ENCODE results near the gene SLX9. TPM values are rescaled to one million over a fixed set of nuclear protein-coding genes. Genes with fewer than 3 reads are reported as not detected.
"Not testable (repeated sequence)": the region's sequence is repeated elsewhere in the genome, so short reads cannot be mapped to it uniquely, and the experiment has no call there.

SLX9 gene
- total RNA-seq, 1 donor from 2014 or later: 33.3 TPM

DNA sequence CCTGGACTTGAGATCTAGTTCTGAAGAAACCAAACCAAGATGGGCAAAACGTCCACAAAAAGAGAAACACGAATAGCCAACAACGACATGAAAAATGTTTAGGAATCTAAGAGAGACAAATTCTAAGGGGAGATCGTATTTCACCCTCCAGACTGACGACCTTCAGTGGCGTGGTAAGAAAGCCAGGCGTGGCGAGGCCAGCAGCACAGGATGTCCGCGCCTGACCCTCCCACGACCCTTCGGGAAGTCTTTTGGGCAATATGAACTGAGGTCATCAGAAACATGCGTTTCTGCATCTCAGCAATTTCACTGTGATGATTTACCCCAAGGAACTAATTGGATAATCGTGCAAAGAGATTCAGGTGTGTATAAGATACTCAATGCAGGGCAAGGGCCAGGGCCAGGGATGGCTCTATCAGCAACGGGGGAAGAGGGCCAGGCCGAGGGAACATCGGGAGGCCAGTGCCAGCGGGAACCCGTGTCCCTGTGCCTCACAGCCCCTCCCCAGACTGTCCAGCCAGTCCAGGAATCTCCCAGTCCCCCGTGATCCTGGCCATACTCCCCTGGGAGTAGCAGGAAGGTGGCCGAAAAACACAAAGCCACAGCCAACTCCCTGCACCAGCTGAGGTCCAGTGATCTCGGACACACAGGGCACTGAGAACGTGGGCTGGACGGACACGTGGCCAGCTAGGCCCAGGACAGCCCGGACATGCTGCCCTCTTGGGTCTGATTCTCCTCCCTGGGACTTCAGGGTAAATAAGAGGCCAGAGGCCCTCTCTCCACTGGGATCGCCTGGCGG lies 81.0 kb downstream of the SLX9 start:
- Mint-ChIP-seq H3K27ac (peak overlapping the region; percentile 1), H3K27me3 (peaks cover 25% of the 10 kb centered on the region), H3K4me3 (peak overlapping the region; percentile 21), H3K4me1 (ENCODE audit: unreplicated experiment) (peaks cover 32% of the 10 kb centered on the region), H3K36me3 (no peaks in the 10 kb centered on the region), H3K9me3 (peaks cover 9% of the 10 kb centered on the region)
- TF ChIP-seq, protein P1, sequence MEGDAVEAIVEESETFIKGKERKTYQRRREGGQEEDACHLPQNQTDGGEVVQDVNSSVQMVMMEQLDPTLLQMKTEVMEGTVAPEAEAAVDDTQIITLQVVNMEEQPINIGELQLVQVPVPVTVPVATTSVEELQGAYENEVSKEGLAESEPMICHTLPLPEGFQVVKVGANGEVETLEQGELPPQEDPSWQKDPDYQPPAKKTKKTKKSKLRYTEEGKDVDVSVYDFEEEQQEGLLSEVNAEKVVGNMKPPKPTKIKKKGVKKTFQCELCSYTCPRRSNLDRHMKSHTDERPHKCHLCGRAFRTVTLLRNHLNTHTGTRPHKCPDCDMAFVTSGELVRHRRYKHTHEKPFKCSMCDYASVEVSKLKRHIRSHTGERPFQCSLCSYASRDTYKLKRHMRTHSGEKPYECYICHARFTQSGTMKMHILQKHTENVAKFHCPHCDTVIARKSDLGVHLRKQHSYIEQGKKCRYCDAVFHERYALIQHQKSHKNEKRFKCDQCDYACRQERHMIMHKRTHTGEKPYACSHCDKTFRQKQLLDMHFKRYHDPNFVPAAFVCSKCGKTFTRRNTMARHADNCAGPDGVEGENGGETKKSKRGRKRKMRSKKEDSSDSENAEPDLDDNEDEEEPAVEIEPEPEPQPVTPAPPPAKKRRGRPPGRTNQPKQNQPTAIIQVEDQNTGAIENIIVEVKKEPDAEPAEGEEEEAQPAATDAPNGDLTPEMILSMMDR (conservative IDR thresholded peaks at IDR 0.05): no peak
- no peak for DNase-seq (ENCODE audit: extremely low spot score, unreplicated experiment)

DNA sequence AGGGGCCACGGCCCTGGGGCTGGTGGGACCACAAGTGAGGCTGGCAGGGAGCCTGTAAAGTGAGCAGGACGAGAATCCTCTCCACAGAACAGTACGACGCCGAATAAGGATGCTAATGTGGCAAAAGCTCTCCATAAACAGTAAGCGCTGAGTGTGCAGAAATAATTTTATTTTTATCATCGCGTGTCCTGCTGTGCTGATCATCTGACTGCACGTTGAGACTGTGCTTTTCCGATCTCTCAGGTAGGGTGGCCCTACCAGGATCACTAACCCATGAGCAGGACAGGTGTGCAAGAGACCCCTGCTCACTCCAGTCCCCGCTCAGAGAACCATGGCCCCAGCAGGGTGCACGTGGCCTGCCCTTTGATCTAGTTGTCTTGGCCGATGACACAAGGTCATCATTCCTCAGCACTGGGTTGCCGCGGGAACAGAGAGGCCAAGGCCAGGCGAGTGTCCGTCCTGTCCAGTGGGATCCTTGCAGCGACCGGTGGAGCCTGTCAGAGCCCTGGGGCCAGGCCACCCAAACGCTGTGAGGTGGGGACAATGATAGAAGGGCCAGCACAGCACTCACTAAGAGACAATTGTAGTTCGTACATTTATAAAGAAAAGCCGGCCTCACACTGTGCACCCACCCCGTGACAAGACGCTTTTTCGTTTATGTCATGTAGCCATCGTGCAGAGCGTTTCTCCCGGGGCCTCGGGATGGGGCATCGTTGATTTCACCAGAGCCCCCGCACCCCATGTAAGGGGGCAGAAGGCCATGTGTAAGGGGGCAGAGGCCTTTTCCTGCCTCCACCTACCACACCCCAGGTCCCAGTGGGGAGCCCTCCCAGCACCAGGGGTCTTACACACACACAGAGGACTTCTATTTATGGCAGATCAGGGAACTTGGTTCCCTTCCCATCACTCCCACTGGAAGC lies 81.9 kb downstream of the SLX9 start:
- peak overlapping the region; percentile 65 for H3K4me3 Mint-ChIP-seq
- H3K36me3 Mint-ChIP-seq: no peaks in the 10 kb centered on the region
- peaks cover 9% of the 10 kb centered on the region for H3K9me3 Mint-ChIP-seq
- no peak for DNase-seq (ENCODE audit: extremely low spot score, unreplicated experiment)
- peak overlapping the region; percentile 18 for H3K27ac Mint-ChIP-seq
- peaks cover 25% of the 10 kb centered on the region for H3K4me1 Mint-ChIP-seq (ENCODE audit: unreplicated experiment)
- TF ChIP-seq, protein P1 (conservative IDR thresholded peaks at IDR 0.05): no peak
- peaks cover 16% of the 10 kb centered on the region for H3K27me3 Mint-ChIP-seq

DNA sequence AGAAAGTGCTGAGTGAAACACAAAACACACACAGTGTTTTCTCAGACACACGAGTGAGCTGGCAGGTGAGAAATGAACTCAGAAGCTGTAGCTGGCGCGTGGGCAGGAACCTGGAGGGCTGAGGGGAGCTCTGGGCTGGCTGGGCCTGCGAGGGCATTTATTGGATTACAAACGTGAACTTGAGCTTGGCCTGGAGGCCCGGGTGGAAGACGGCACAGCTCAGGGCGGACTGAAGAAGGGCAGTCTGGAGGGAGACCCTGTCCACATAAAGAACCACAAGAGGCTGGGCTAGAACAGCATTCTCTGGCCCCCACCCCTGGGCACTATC lies 82.5 kb downstream of the SLX9 start:
- Mint-ChIP-seq H3K4me3 (no peak overlapping the region), H3K9me3 (peaks cover 9% of the 10 kb centered on the region), H3K27ac (no peak overlapping the region), H3K27me3 (peaks cover 17% of the 10 kb centered on the region), H3K4me1 (ENCODE audit: unreplicated experiment) (peaks cover 31% of the 10 kb centered on the region), H3K36me3 (no peaks in the 10 kb centered on the region)
- no peak for DNase-seq (ENCODE audit: extremely low spot score, unreplicated experiment)
- TF ChIP-seq, protein P1 (conservative IDR thresholded peaks at IDR 0.05): no peak

DNA sequence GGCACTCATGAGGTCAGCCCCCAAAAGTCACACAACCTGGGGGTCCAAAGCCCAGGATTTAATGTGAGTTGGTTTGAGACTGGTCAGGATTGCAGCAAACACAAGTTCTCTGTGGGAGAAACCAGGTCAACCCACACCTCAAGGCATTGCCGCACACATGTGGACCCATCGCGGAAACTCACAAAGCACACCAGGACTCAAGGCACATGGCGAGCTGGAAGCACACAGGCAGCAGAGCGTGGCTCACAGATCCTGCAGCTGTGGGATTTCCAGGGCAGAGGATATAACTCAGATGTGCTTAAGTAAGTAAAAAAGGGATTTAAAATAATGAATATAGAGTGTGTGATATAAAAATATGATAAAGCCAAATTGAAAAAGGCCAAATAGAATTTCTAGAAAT lies 82.9 kb downstream of the SLX9 start:
- peaks cover 9% of the 10 kb centered on the region for H3K9me3 Mint-ChIP-seq
- TF ChIP-seq, protein P1 (conservative IDR thresholded peaks at IDR 0.05): no peak
- no peaks in the 10 kb centered on the region for H3K36me3 Mint-ChIP-seq
- H3K4me3 Mint-ChIP-seq: no peak overlapping the region
- no peak for DNase-seq (ENCODE audit: extremely low spot score, unreplicated experiment)
- peaks cover 12% of the 10 kb centered on the region for H3K27me3 Mint-ChIP-seq
- no peak overlapping the region for H3K27ac Mint-ChIP-seq
- H3K4me1 Mint-ChIP-seq (ENCODE audit: unreplicated experiment): peaks cover 27% of the 10 kb centered on the region

DNA sequence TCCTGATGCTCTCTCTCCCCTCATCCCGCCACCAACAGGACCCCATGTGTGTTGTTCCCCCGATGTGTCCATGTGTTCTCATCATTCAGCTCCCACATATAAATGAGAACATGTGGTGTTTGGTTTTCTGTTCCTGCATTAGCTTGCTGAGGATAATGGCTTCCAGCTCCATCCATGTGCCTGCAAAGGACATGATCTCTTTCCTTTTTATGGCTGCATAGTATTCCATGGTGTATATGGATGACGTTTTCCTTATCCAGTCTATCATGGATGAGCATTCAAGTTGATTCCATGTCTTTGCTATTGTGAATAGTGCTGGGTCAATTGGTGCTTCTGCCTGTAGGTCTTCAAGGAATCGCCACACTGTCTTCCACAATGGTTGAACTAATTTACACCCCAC lies 84.7 kb downstream of the SLX9 start:
- H3K9me3 Mint-ChIP-seq; DNase-seq (ENCODE audit: extremely low spot score, unreplicated experiment); H3K27ac Mint-ChIP-seq; H3K27me3 Mint-ChIP-seq; H3K36me3 Mint-ChIP-seq; H3K4me3 Mint-ChIP-seq: not testable (repeated sequence)
- H3K4me1 Mint-ChIP-seq (ENCODE audit: unreplicated experiment): peaks cover 28% of the 10 kb centered on the region

Measured in type B pancreatic cell (in vitro differentiated cells).